Loucy (cell line): Measurements from ENCODE around the gene NLRP7.
"Not testable (repeated sequence)": the region's sequence is repeated elsewhere in the genome, so short reads cannot be mapped to it uniquely, and the experiment has no call there.

Source experiments
- H2AFZ ChIP-seq: fragments of 200-600 bp; sonication (generic); 2 replicates; pipeline ENCODE4 v1.6.0; 2016; ENCODE audit warnings: antibody characterized with exemption, mild to moderate bottlenecking, low read length, moderate library complexity
- H3F3A ChIP-seq: fragments of 200-600 bp; 2 replicates; pipeline ENCODE4 v1.6.0; 2016; ENCODE audit warnings: antibody characterized with exemption, low read depth, mild to moderate bottlenecking
- H3K27me3 ChIP-seq: fragments of 200-600 bp; sonication (generic); 2 replicates; pipeline ENCODE4 v1.6.1; 2014; ENCODE audit warnings: low read length, mild to moderate bottlenecking; ENCODE audit not compliant: insufficient read depth, poor library complexity, severe bottlenecking
- H3K36me3 ChIP-seq: fragments of 200-600 bp; sonication (generic); 2 replicates; pipeline ENCODE4 v1.6.1; 2016; ENCODE audit warnings: low read length; ENCODE audit not compliant: insufficient read depth
- H3K4me1 ChIP-seq: fragments of 200-600 bp; sonication (generic); 2 replicates; pipeline ENCODE4 v1.5.1; 2014; ENCODE audit warnings: low read length, mild to moderate bottlenecking; ENCODE audit not compliant: insufficient read depth, poor library complexity, severe bottlenecking
- H3K4me2 ChIP-seq: fragments of 200-600 bp; sonication (generic); 2 replicates; pipeline ENCODE4 v1.6.0; 2014; ENCODE audit warnings: antibody characterized with exemption, low read length, low read depth, mild to moderate bottlenecking; ENCODE audit not compliant: poor library complexity, severe bottlenecking
- H3K4me3 ChIP-seq: fragments of 200-600 bp; sonication (generic); 2 replicates; pipeline ENCODE4 v1.5.1; 2014; ENCODE audit warnings: low read length, mild to moderate bottlenecking, mixed read lengths; ENCODE audit not compliant: poor library complexity, severe bottlenecking
- H3K79me2 ChIP-seq: fragments of 200-600 bp; sonication (generic); 2 replicates; pipeline ENCODE4 v1.6.1; 2014; ENCODE audit warnings: low read length; ENCODE audit not compliant: insufficient read depth
- H3K9ac ChIP-seq: fragments of 200-600 bp; sonication (generic); 2 replicates; pipeline ENCODE4 v1.6.0; 2014; ENCODE audit warnings: mild to moderate bottlenecking, low read depth, low read length, moderate library complexity; ENCODE audit not compliant: poor library complexity, severe bottlenecking
- H3K9me2 ChIP-seq: fragments of 200-600 bp; sonication (generic); replicated peaks from 2 replicates; pipeline ENCODE4 v1.6.1; 2016; ENCODE audit warnings: low read depth, low read length, mixed read lengths
- H3K9me3 ChIP-seq: fragments of 200-600 bp; sonication (generic); 2 replicates; pipeline ENCODE4 v1.6.1; 2014; ENCODE audit warnings: mild to moderate bottlenecking, antibody characterized with exemption, low read length, low read depth; ENCODE audit not compliant: insufficient read depth
- H4K20me1 ChIP-seq: fragments of 200-600 bp; sonication (generic); 2 replicates; pipeline ENCODE4 v1.6.0; 2014; ENCODE audit warnings: antibody characterized with exemption, low read length, mild to moderate bottlenecking; ENCODE audit not compliant: insufficient read depth, poor library complexity, severe bottlenecking
- EZH2phosphoT487 ChIP-seq: fragments of 200-600 bp; IDR thresholded peaks from 2 replicates; pipeline ENCODE4 v1.6.1; 2018; ENCODE audit warnings: antibody characterized with exemption, mild to moderate bottlenecking, moderate library complexity, borderline replicate concordance
- TF ChIP-seq, protein P1 (sequence below): fragments of 200-600 bp; sonication (generic); conservative IDR thresholded peaks from 2 replicates; pipeline ENCODE4 v1.5.1; 2014; ENCODE audit warnings: mild to moderate bottlenecking, antibody characterized with exemption, low read length

Gene NLRP7

DNA sequence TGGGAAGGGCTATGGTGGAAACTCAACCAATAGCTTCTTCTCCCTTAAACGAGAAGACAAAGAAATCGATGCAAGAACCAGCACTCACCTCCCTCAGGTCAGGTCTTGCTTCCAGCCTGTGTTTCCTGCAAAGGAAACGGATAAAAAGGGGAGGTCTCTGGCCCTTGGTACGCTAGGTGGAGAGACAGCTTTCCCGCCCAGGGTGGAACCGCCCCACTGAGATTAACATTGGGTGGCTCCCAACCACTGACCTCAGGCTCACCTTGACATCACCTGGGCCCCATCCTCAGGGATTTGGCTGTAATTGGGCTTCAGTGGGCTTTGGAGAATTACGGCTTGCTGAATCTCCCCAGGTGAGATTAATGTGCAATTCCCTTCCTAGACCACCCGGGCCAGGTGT, at the start of gene NLRP7:
Gene NLRP7, minus strand, starts transcription at position 150 of the 400 bp plus-strand sequence.
- Histone ChIP-seq H4K20me1 (no peaks in the 10 kb centered on the region), H3K9ac (no peak within 1 kb of the TSS), H3K9me2 (no peaks in the 10 kb centered on the region), H3F3A (no peaks in the 10 kb centered on the region), H3K27me3 (no peaks in the 10 kb centered on the region), H3K9me3 (no peaks in the 10 kb centered on the region), H3K4me2 (no peak within 1 kb of the TSS), H2AFZ (no peak within 1 kb of the TSS), H3K4me3 (no peak within 1 kb of the TSS), H3K36me3 (no peaks in the 10 kb centered on the region), H3K4me1 (no peaks in the 10 kb centered on the region), H3K79me2 (no peaks in the 10 kb centered on the region)
- TF ChIP-seq, protein P1, sequence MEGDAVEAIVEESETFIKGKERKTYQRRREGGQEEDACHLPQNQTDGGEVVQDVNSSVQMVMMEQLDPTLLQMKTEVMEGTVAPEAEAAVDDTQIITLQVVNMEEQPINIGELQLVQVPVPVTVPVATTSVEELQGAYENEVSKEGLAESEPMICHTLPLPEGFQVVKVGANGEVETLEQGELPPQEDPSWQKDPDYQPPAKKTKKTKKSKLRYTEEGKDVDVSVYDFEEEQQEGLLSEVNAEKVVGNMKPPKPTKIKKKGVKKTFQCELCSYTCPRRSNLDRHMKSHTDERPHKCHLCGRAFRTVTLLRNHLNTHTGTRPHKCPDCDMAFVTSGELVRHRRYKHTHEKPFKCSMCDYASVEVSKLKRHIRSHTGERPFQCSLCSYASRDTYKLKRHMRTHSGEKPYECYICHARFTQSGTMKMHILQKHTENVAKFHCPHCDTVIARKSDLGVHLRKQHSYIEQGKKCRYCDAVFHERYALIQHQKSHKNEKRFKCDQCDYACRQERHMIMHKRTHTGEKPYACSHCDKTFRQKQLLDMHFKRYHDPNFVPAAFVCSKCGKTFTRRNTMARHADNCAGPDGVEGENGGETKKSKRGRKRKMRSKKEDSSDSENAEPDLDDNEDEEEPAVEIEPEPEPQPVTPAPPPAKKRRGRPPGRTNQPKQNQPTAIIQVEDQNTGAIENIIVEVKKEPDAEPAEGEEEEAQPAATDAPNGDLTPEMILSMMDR = no peak
- TF ChIP-seq EZH2phosphoT487 = no peak

GRCh38 chr19:54995561-54995960, 48.2 kb upstream of the NLRP7 start:
- Histone ChIP-seq H4K20me1 (no peaks in the 10 kb centered on the region), H3K79me2 (no peaks in the 10 kb centered on the region), H3K4me2 (no peak overlapping the region), H3K36me3 (no peaks in the 10 kb centered on the region), H3K9me3 (no peaks in the 10 kb centered on the region), H3K4me1 (no peaks in the 10 kb centered on the region), H3K9me2 (no peaks in the 10 kb centered on the region), H3K27me3 (peaks cover 9% of the 10 kb centered on the region), H3K4me3 (no peak overlapping the region), H2AFZ (no peak overlapping the region), H3F3A (no peaks in the 10 kb centered on the region), H3K9ac (no peak overlapping the region)
- TF ChIP-seq, protein P1 = no peak
- no peak for TF ChIP-seq EZH2phosphoT487

GRCh38 chr19:54989531-54989930, 42.2 kb upstream of the NLRP7 start:
- H3K4me1 ChIP-seq, H3F3A ChIP-seq, H2AFZ ChIP-seq, H3K9me3 ChIP-seq, H3K27me3 ChIP-seq, H3K36me3 ChIP-seq, H3K9me2 ChIP-seq, H4K20me1 ChIP-seq, H3K4me3 ChIP-seq, H3K79me2 ChIP-seq, H3K9ac ChIP-seq, H3K4me2 ChIP-seq: not testable (repeated sequence)

GRCh38 chr19:54982562-54982961, 35.2 kb upstream of the NLRP7 start:
- H3K79me2 ChIP-seq, H4K20me1 ChIP-seq, H3K4me1 ChIP-seq, H3K9ac ChIP-seq, H3K4me2 ChIP-seq, H3K9me3 ChIP-seq, H2AFZ ChIP-seq, H3K4me3 ChIP-seq, H3K36me3 ChIP-seq, H3K9me2 ChIP-seq, H3K27me3 ChIP-seq, H3F3A ChIP-seq: not testable (repeated sequence)

DNA sequence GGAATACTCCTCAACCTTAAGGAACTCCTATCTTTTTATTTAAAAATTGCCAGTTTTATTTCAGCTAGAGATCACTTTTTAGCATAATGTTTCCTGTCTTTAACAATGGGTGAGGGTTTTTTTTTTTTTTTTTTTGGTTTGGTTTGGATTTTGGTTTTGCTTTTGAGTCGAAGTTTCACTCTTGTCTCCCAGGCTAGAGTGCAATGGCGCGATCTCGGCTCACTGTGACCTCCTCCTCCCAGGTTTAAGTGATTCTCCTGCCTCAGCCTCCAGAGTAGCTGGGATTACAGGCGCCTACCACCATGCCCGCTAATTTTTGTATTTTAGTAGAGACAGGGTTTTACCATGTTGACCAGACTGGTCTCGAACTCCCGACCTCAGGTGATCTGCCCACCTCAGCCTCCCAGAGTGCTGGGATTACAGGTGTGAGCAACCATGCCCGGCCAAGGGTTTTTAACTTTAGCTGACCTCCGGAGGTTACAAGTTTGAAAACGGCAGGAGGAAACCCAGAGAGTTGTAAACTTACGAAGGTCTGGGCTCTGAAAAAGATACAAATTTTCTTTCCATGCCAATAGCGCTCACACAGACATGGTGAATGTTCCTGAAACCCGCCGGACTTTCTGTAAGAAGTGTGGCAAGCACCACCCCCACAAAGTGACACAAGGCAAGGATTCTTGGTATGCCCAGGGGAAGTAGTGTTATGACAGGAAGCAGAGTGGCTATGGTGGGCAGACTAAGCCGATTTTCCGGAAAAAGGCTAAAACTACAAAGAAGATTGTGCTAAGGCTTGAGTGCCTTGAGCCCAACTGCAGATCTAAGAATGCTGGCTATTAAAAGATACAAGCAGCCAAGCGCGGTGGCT, 26.1 kb upstream of the NLRP7 start:
- not testable (repeated sequence) for H3K9me3 ChIP-seq, H3K9me2 ChIP-seq, H4K20me1 ChIP-seq, H3K36me3 ChIP-seq, H3K4me1 ChIP-seq, H3K27me3 ChIP-seq, H3F3A ChIP-seq, H3K79me2 ChIP-seq
- H2AFZ ChIP-seq = peak overlapping the region; percentile 42
- peak overlapping the region; percentile 63 for H3K4me3 ChIP-seq
- peak overlapping the region; percentile 57 for H3K9ac ChIP-seq
- H3K4me2 ChIP-seq = peak overlapping the region; percentile 62

GRCh38 chr19:54971446-54971845, 24.1 kb upstream of the NLRP7 start:
- not testable (repeated sequence) for H4K20me1 ChIP-seq, H3K9me3 ChIP-seq, H3K79me2 ChIP-seq, H3K36me3 ChIP-seq, H3K9me2 ChIP-seq, H3K27me3 ChIP-seq, H3F3A ChIP-seq, H3K4me1 ChIP-seq, H3K4me2 ChIP-seq, H2AFZ ChIP-seq, H3K9ac ChIP-seq, H3K4me3 ChIP-seq
